ENCODE results near the gene PLPPR1. TPM values are rescaled to one million over a fixed set of nuclear protein-coding genes. Genes with fewer than 3 reads are reported as not detected.

Gene PLPPR1
- total and polyA plus RNA-seq, 4 donors: 1.2 to 26.3 (median 2.4) TPM

GRCh38 chr9:101115102-101115501 is 86.6 kb downstream of the PLPPR1 start:
- TF ChIP-seq ATF3 (IDR thresholded peaks at IDR 0.05) (no peak), RAD21 (IDR thresholded peaks at IDR 0.05) (no peak), EGR1 (IDR thresholded peaks at IDR 0.05; ENCODE audit: low read depth in 2 of 2) (no peak), REST (IDR thresholded peaks at IDR 0.05) (no peak), FOXA2 (IDR thresholded peaks at IDR 0.05) (no peak), NR2F2 (IDR thresholded peaks at IDR 0.05) (no peak), CTCF (IDR thresholded peaks at IDR 0.05; ENCODE audit: low read depth, low read length, missing input control) (no peak)
- Histone ChIP-seq H3K9ac (ENCODE audit: low read depth in 1 of 2, low read length in 2 of 2) (no peak overlapping the region), H3K4me1 (ENCODE audit: control insufficient read depth in 4 of 4, insufficient read depth in 4 of 4, low read length in 3 of 4) (no peaks in the 10 kb centered on the region), H3K36me3 (ENCODE audit: control insufficient read depth in 4 of 4, insufficient read depth in 3 of 4, low read depth in 1 of 4, low read length in 3 of 4) (no peaks in the 10 kb centered on the region), H3K27me3 (ENCODE audit: control insufficient read depth in 4 of 4, insufficient read depth in 4 of 4, low read length in 3 of 4) (no peaks in the 10 kb centered on the region), H3K9me3 (ENCODE audit: control insufficient read depth in 4 of 4, low read length in 3 of 4) (no peaks in the 10 kb centered on the region), H3K4me3 (ENCODE audit: low read depth in 1 of 3, low read length in 3 of 3) (no peak overlapping the region), H3K27ac (ENCODE audit: low read depth in 1 of 2, low read length in 2 of 2) (no peak overlapping the region)
- WGBS: 80% methylated on average over 4 of the region's 4 CpGs
- DNase-seq (ENCODE audit: low spot score): no peak

GRCh38 chr9:101117161-101117560 is 88.6 kb downstream of the PLPPR1 start:
- no peaks in the 10 kb centered on the region for H3K36me3 ChIP-seq (ENCODE audit: control insufficient read depth in 4 of 4, insufficient read depth in 3 of 4, low read depth in 1 of 4, low read length in 3 of 4)
- no peak for DNase-seq (ENCODE audit: low spot score)
- H3K27ac ChIP-seq (ENCODE audit: low read depth in 1 of 2, low read length in 2 of 2): no peak overlapping the region
- no peaks in the 10 kb centered on the region for H3K27me3 ChIP-seq (ENCODE audit: control insufficient read depth in 4 of 4, insufficient read depth in 4 of 4, low read length in 3 of 4)
- H3K4me3 ChIP-seq (ENCODE audit: low read depth in 1 of 3, low read length in 3 of 3): no peak overlapping the region
- H3K4me1 ChIP-seq (ENCODE audit: control insufficient read depth in 4 of 4, insufficient read depth in 4 of 4, low read length in 3 of 4): no peaks in the 10 kb centered on the region
- H3K9ac ChIP-seq (ENCODE audit: low read depth in 1 of 2, low read length in 2 of 2): no peak overlapping the region
- no peaks in the 10 kb centered on the region for H3K9me3 ChIP-seq (ENCODE audit: control insufficient read depth in 4 of 4, low read length in 3 of 4)
- no peak for TF ChIP-seq HNF4G (IDR thresholded peaks at IDR 0.05)
- no peak for TF ChIP-seq FOXA2 (IDR thresholded peaks at IDR 0.05)
- no peak for TF ChIP-seq FOXA1 (IDR thresholded peaks at IDR 0.05)
- no peak for TF ChIP-seq GABPA (IDR thresholded peaks at IDR 0.05 in 1 of 2, conservative IDR thresholded peaks at IDR 0.05 in 1 of 2)
- TF ChIP-seq MAX (IDR thresholded peaks at IDR 0.05): no peak
- no peak for TF ChIP-seq EGR1 (IDR thresholded peaks at IDR 0.05; ENCODE audit: low read depth in 2 of 2)
- TF ChIP-seq SP1 (IDR thresholded peaks at IDR 0.05): no peak
- TF ChIP-seq NR2F2 (IDR thresholded peaks at IDR 0.05): no peak
- TF ChIP-seq ZBTB33 (IDR thresholded peaks at IDR 0.05): no peak
- no peak for TF ChIP-seq TAF1 (conservative IDR thresholded peaks at IDR 0.05)
- no peak for TF ChIP-seq REST (IDR thresholded peaks at IDR 0.05)
- TF ChIP-seq HNF4A (conservative IDR thresholded peaks at IDR 0.05): no peak
- no peak for TF ChIP-seq RAD21 (IDR thresholded peaks at IDR 0.05)
- TF ChIP-seq ATF3 (IDR thresholded peaks at IDR 0.05): no peak
- no peak for TF ChIP-seq RXRA (IDR thresholded peaks at IDR 0.05)
- TF ChIP-seq JUND (IDR thresholded peaks at IDR 0.05): no peak
- WGBS: 54% methylated on average over 1 of the region's 1 CpG
